Astrocyte of the hippocampus (primary cell): ENCODE results near the gene WDR3.
"Not testable (repeated sequence)": the region's sequence is repeated elsewhere in the genome, so short reads cannot be mapped to it uniquely, and the experiment has no call there.

ENCODE experiments used
- DNase-seq: peaks from one replicate; pipeline ENCODE4 v3.0.0; 2011; ENCODE audit warnings: low read depth, low spot score

WDR3 gene

GRCh38 chr1:117929343-117930172 lies at the start of gene WDR3, which contains the start of gene GDAP2:
TSS of gene WDR3 (plus strand) at chr1:117929739. CDS start at chr1:117933320, 3,581 bp downstream.
TSS of gene GDAP2 (minus strand) at chr1:117929621. CDS start at chr1:117920357, 9,264 bp downstream.
- DNase-seq = peak; percentile 99

- no peak for DNase-seq
Measured at GRCh38 chr1:117883616-117884015, 45.9 kb upstream of the WDR3 start.

- DNase-seq = peak; percentile 10
Measured at GRCh38 chr1:117886101-117886795, 43.3 kb upstream of the WDR3 start.

- DNase-seq = no peak
Measured at GRCh38 chr1:117890452-117890851, 39.1 kb upstream of the WDR3 start.

GRCh38 chr1:117892512-117892911 lies 37.0 kb upstream of the WDR3 start:
- DNase-seq = no peak

- no peak for DNase-seq
Measured at GRCh38 chr1:117894078-117894477, 35.5 kb upstream of the WDR3 start.

GRCh38 chr1:117895482-117896114 lies 33.9 kb upstream of the WDR3 start:
- DNase-seq = peak; percentile 87

GRCh38 chr1:117897551-117897950 lies 32.0 kb upstream of the WDR3 start:
- DNase-seq = peak; percentile 63

- DNase-seq = no peak
Measured at GRCh38 chr1:117899801-117900200, 29.7 kb upstream of the WDR3 start.

- no peak for DNase-seq
Measured at GRCh38 chr1:117902944-117903343, 26.6 kb upstream of the WDR3 start.

GRCh38 chr1:117904485-117904884 lies 25.1 kb upstream of the WDR3 start:
- no peak for DNase-seq

- DNase-seq = no peak
Measured at GRCh38 chr1:117905019-117905418, 24.5 kb upstream of the WDR3 start.

GRCh38 chr1:117911051-117911450 lies 18.5 kb upstream of the WDR3 start:
- DNase-seq = no peak

GRCh38 chr1:117919376-117919775 lies 10.2 kb upstream of the WDR3 start:
- DNase-seq = no peak

GRCh38 chr1:117921991-117922390 lies 7.5 kb upstream of the WDR3 start:
- no peak for DNase-seq

GRCh38 chr1:117922717-117923116 lies 6.8 kb upstream of the WDR3 start:
- not testable (repeated sequence) for DNase-seq

- DNase-seq = no peak
Measured at GRCh38 chr1:117925981-117926380, 3.6 kb upstream of the WDR3 start.

- DNase-seq = peak; percentile 76
Measured at GRCh38 chr1:117928881-117929342, 627 bp upstream of the WDR3 start.

- DNase-seq = no peak
Measured at GRCh38 chr1:117930173-117930447, 571 bp downstream of the WDR3 start.

- DNase-seq = peak; percentile 22
Measured at GRCh38 chr1:117930484-117930883, 945 bp downstream of the WDR3 start.

- no peak for DNase-seq
Measured at GRCh38 chr1:117932576-117932975, 3.0 kb downstream of the WDR3 start.

- peak; percentile 10 for DNase-seq
Measured at GRCh38 chr1:117933769-117934168, 4.2 kb downstream of the WDR3 start.
